Ascending aorta (tissue), 2 donors: Measurements from ENCODE around the gene MRPS12. TPM values are rescaled to one million over a fixed set of nuclear protein-coding genes. Genes with fewer than 3 reads are reported as not detected.

Experiments used
- DNase-seq, 2 donors: peaks; one replicate each; pipeline ENCODE4 v3.0.0-alpha.2; 2019; ENCODE audit warnings: low spot score in 2 of 2
- H3K27ac ChIP-seq, 2 donors: fragments of 200-600 bp; sonication (generic); one replicate each; pipeline ENCODE4 v1.5.1; 2016 to 2017; ENCODE audit warnings: mild to moderate bottlenecking in 1 of 2
- H3K27me3 ChIP-seq: fragments of 200-600 bp; sonication (generic); one replicate; pipeline ENCODE4 v1.5.1; 2017
- H3K36me3 ChIP-seq, 2 donors: fragments of 200-600 bp; sonication (generic); one replicate each; pipeline ENCODE4 v1.5.1; 2016
- H3K4me1 ChIP-seq, 2 donors: fragments of 200-600 bp; sonication (generic); one replicate each; pipeline ENCODE4 v1.5.1; 2016 to 2017; ENCODE audit warnings: mild to moderate bottlenecking in 1 of 2
- H3K4me3 ChIP-seq, 2 donors: fragments of 200-600 bp; sonication (generic); one replicate each; pipeline ENCODE4 v1.5.1; 2016 to 2017; ENCODE audit warnings: mild to moderate bottlenecking in 1 of 2
- H3K9me3 ChIP-seq, 2 donors: fragments of 200-600 bp; sonication (generic); one replicate each; pipeline ENCODE4 v1.5.1; 2016
- CTCF ChIP-seq, 3 experiments: fragments of 200-600 bp in 2 of 3; fragments of 450-650 bp in 1 of 3; sonication (generic) in 2 of 3; IDR thresholded peaks; one replicate each; pipeline ENCODE4 v1.5.1; 2016 to 2019; ENCODE audit warnings: antibody characterized with exemption in 3 of 3, mild to moderate bottlenecking in 1 of 3, moderate library complexity in 1 of 3
- intact Hi-C: fragments of 100-400 bp; cut with DNase I; formaldehyde crosslinking; loops from one replicate; pipeline ENCODE4 v1.15.1; 2023
- total RNA-seq: library from RNA; depleted of rRNA; stranded (reverse); fragments of >200 nt; gene quantifications from one replicate; pipeline ENCODE4 v1.1.0, GENCODE V29; 2016

Gene MRPS12
- total RNA-seq, 1 donor from 2014 or later = 9.9 TPM

GRCh38 chr19:38945562-38946228 is 15.0 kb downstream of the MRPS12 start:
- no peak for DNase-seq
- H3K27ac ChIP-seq = no peak overlapping the region
- no peaks in the 10 kb centered on the region for H3K9me3 ChIP-seq
- peaks cover 0 to 26% of the 10 kb centered on the region in 2 donors for H3K36me3 ChIP-seq
- H3K27me3 ChIP-seq = no peaks in the 10 kb centered on the region
- intact Hi-C loops = no loop called here
- H3K4me3 ChIP-seq = no peak overlapping the region
- no peak for TF ChIP-seq CTCF (IDR thresholded peaks at IDR 0.05)
- peaks cover 4 to 6% of the 10 kb centered on the region in 2 donors for H3K4me1 ChIP-seq

DNA sequence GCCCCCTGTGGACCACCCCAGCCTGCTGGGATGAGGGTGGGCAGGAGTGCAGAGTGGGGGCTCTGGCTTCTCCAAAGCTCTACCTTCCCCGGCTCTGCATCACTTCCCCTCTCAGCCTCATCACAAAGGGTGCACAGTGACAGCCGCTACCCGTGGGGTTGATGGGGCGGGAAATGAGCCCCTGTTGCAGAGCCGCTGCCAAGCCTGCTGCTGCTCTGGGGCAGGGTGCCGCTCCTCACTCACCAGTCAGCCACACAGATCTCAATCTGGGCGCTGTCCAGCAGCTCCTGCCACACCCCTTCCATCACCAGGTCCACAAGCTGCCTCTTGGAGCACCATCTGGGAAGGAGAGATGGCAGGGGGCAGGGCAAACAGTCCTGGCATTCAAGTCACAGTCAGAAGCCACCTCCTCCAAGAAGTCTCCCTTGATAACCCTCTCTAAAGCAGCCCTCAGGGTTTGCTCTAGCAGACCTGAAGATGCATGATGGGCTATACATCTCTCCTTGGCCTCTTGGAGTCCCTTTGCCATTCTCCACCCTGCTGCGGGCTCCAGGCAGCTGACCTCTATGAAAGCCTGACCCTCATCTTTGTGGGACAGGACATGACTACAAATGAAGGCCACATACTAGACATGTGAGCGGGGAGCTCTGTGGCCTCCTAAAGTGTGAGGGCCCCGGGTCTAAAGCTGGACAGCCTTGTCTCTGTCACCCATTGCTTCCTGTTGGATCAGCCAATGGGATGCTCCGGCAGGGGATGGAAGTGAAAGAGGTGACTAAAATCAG is 15.7 kb downstream of the MRPS12 start:
- no peak overlapping the region for H3K4me3 ChIP-seq
- H3K27me3 ChIP-seq = no peaks in the 10 kb centered on the region
- TF ChIP-seq CTCF (IDR thresholded peaks at IDR 0.05) = no peak
- DNase-seq = no peak
- peaks cover 4 to 6% of the 10 kb centered on the region in 2 donors for H3K4me1 ChIP-seq
- no peaks in the 10 kb centered on the region for H3K9me3 ChIP-seq
- H3K27ac ChIP-seq = no peak overlapping the region
- intact Hi-C loops = no loop called here
- H3K36me3 ChIP-seq = peaks cover 0 to 22% of the 10 kb centered on the region in 2 donors

- H3K27me3 ChIP-seq = no peaks in the 10 kb centered on the region
- H3K4me3 ChIP-seq = peak overlapping the region; percentile 30 to 55
- peak; percentile 42 to 82 for DNase-seq
- no peak for TF ChIP-seq CTCF (IDR thresholded peaks at IDR 0.05)
- H3K27ac ChIP-seq = no peak overlapping the region
- peaks cover 4 to 6% of the 10 kb centered on the region in 2 donors for H3K4me1 ChIP-seq
- peaks cover 0 to 19% of the 10 kb centered on the region in 2 donors for H3K36me3 ChIP-seq
- intact Hi-C loops = no loop called here
- no peaks in the 10 kb centered on the region for H3K9me3 ChIP-seq
These were observed 19.0 kb downstream of the MRPS12 start for GRCh38 chr19:38949580-38950367.

- intact Hi-C loops = no loop called here
- Histone ChIP-seq H3K9me3 (no peaks in the 10 kb centered on the region), H3K36me3 (peaks cover 0 to 11% of the 10 kb centered on the region in 2 donors), H3K4me3 (no peak overlapping the region), H3K4me1 (peaks cover 4 to 6% of the 10 kb centered on the region in 2 donors), H3K27me3 (no peaks in the 10 kb centered on the region), H3K27ac (no peak overlapping the region)
- no peak for TF ChIP-seq CTCF (IDR thresholded peaks at IDR 0.05)
- DNase-seq = no peak
These were observed 20.4 kb downstream of the MRPS12 start for GRCh38 chr19:38951187-38951586.

GRCh38 chr19:38952395-38953165 is 21.8 kb downstream of the MRPS12 start:
- Histone ChIP-seq H3K27me3 (no peaks in the 10 kb centered on the region), H3K36me3 (peaks cover 0 to 11% of the 10 kb centered on the region in 2 donors), H3K27ac (no peak overlapping the region), H3K9me3 (no peaks in the 10 kb centered on the region), H3K4me3 (no peak overlapping the region), H3K4me1 (peaks cover 4 to 6% of the 10 kb centered on the region in 2 donors)
- intact Hi-C loops = no loop called here
- TF ChIP-seq CTCF (IDR thresholded peaks at IDR 0.05) = no peak
- no peak for DNase-seq
